B cell (primary cell): ENCODE measurements around the gene DSCAML1.

Experiments used
- CTCF ChIP-seq: fragments of 200-600 bp; IDR thresholded peaks from one replicate; pipeline ENCODE4 v1.8.0; 2022; ENCODE audit warnings: antibody characterized with exemption, mild to moderate bottlenecking
- EZH2 ChIP-seq: IDR thresholded peaks from 2 replicates; pipeline ENCODE4 v1.6.1; 2012; ENCODE audit warnings: borderline replicate concordance, low read depth, mild to moderate bottlenecking, moderate library complexity, low read length; ENCODE audit not compliant: insufficient read depth, poor library complexity, severe bottlenecking

DNA sequence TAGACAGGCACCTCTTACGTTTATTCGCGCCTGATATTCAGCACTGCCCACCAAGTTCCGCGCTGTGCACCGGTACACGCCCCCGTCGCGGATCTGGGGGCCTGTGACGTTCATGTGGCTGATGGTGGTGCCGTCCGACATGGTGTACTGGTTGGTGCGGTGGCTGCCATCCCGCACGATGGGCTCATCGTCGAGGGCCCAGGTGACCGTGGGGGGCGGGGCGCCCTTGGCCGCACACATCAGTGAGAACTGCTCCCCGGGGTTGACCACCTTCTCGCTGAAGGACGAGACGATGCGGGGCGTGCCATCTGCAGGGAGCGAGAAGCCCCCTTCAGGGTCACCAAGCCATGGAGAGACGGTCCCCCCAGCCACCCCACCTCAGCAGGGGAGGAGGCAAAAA, 278.6 kb downstream of the DSCAML1 start:
- TF ChIP-seq EZH2: no peak
- no peak for TF ChIP-seq CTCF
